GM12878 (cell line): ENCODE data around the gene TESK2. TPM values are rescaled to one million over a fixed set of nuclear protein-coding genes. Genes with fewer than 3 reads are reported as not detected.
A peak's percentile ranks its signal among the peaks of the same experiment; 100 is the strongest.

Experiments
- ATAC-seq: fragments of 200-7000 bp; cut with Tn5 transposase; 3 replicates; pipeline ENCODE4 v1.9.1; 2020; ENCODE audit warnings: mild to moderate bottlenecking, moderate library complexity
- BruUV-seq: library from RNA; stranded (reverse); fragments of 400-500 nt; replicated peaks from 2 replicates; lab custom pipeline; 2021; lab: Mats Ljungman, UMichigan
- CTCF ChIA-PET: fragments of 300-600 bp; sonication (Branson Sonifier 250); formaldehyde crosslinking; extraction: SDS; loops from one replicate; lab custom pipeline; 2021; ENCODE audit warnings: inconsistent platforms; lab: Yijun Ruan, JAX
- POLR2A ChIA-PET: fragments of 350-600 bp; formaldehyde crosslinking; extraction: SDS; loops from one replicate; lab custom pipeline; 2021; ENCODE audit warnings: inconsistent platforms; lab: Charles Lee
- RAD21 ChIA-PET: fragments of 300-600 bp; sonication (Branson Sonifier 250); formaldehyde crosslinking; loops from one replicate; lab custom pipeline; 2023; ENCODE audit warnings: antibody characterized with exemption; ENCODE audit not compliant: unreplicated experiment; lab: Charles Lee
- SMC1A ChIA-PET: fragments of 300-600 bp; sonication (Branson Sonifier 250); formaldehyde crosslinking; loops from one replicate; lab custom pipeline; 2023; ENCODE audit not compliant: unreplicated experiment, uncharacterized antibody; lab: Charles Lee
- DNase-seq: peaks from one replicate; pipeline ENCODE4 v3.0.0-alpha.2; 2011; ENCODE audit warnings: low read depth, low spot score
- FAIRE-seq: peaks from 3 replicates; lab custom pipeline; 2011; peaks lifted over from hg19 to GRCh38; lab: Jason Lieb, UNC
- H2AFZ ChIP-seq: 2 replicates; pipeline ENCODE4 v1.6.0; 2011; ENCODE audit warnings: low read depth, low read length, control low read depth; ENCODE audit not compliant: control insufficient read depth
- H3K27ac ChIP-seq: 2 replicates; pipeline ENCODE4 v1.5.1; 2011; ENCODE audit warnings: control low read depth; ENCODE audit not compliant: control insufficient read depth, insufficient read depth
- H3K27me3 ChIP-seq, 2 experiments: replicated peaks in 1 of 2; 2 replicates each; pipeline versions ENCODE4 v1.6.0 to v1.6.1; 2011; ENCODE audit warnings: low read length in 1 of 2; ENCODE audit not compliant: control insufficient read depth in 2 of 2, insufficient read depth in 2 of 2
- H3K36me3 ChIP-seq, 2 experiments: 2 replicates each; pipeline ENCODE4 v1.5.1; 2011; ENCODE audit warnings: low read length in 1 of 2; ENCODE audit not compliant: control insufficient read depth in 2 of 2, insufficient read depth in 2 of 2
- H3K4me1 ChIP-seq: 2 replicates; pipeline ENCODE4 v1.6.1; 2011; ENCODE audit warnings: mild to moderate bottlenecking, low read length, moderate library complexity, mixed read lengths; ENCODE audit not compliant: control insufficient read depth, insufficient read depth
- H3K4me2 ChIP-seq: 2 replicates; pipeline ENCODE4 v1.6.0; 2011; ENCODE audit warnings: control low read depth; ENCODE audit not compliant: control insufficient read depth, insufficient read depth
- H3K4me3 ChIP-seq: fragments of 200-600 bp; sonication (generic); 2 replicates; pipeline ENCODE4 v1.5.1; 2016
- H3K79me2 ChIP-seq: 2 replicates; pipeline ENCODE4 v1.6.0; 2011; ENCODE audit warnings: low read length; ENCODE audit not compliant: control insufficient read depth, insufficient read depth
- H3K9ac ChIP-seq: 2 replicates; pipeline ENCODE4 v1.8.0; 2011; ENCODE audit warnings: low read length, control low read depth, mixed read lengths; ENCODE audit not compliant: control insufficient read depth, insufficient read depth
- H3K9me3 ChIP-seq: replicated peaks from 3 replicates; pipeline ENCODE4 v1.5.1; 2011; ENCODE audit warnings: mild to moderate bottlenecking, low read length; ENCODE audit not compliant: control insufficient read depth, insufficient read depth
- H4K20me1 ChIP-seq: 2 replicates; pipeline ENCODE4 v1.6.0; 2011; ENCODE audit not compliant: control insufficient read depth, insufficient read depth
- ASH2L ChIP-seq: fragments of 300-600, 200-600 bp; sonication (generic); IDR thresholded peaks from 2 replicates; pipeline ENCODE4 v1.6.1; 2017; ENCODE audit warnings: low read depth, mild to moderate bottlenecking, borderline replicate concordance
- CHD4 ChIP-seq: fragments of 200-600 bp; sonication (generic); IDR thresholded peaks from 2 replicates; pipeline ENCODE4 v1.6.1; 2016; ENCODE audit warnings: mild to moderate bottlenecking
- CREM ChIP-seq: IDR thresholded peaks from 2 replicates; pipeline ENCODE4 v1.6.1; 2014; ENCODE audit warnings: antibody characterized with exemption, low read depth
- EZH2 ChIP-seq: IDR thresholded peaks from 2 replicates; pipeline ENCODE4 v1.6.1; 2012; ENCODE audit warnings: low read depth, mild to moderate bottlenecking, control low read depth, inconsistent platforms, low read length, borderline replicate concordance; ENCODE audit not compliant: control insufficient read depth
- KAT2A ChIP-seq: conservative IDR thresholded peaks from 2 replicates; pipeline ENCODE4 v1.6.1; 2011; ENCODE audit warnings: low read depth, low read length; ENCODE audit not compliant: control insufficient read depth
- MYB ChIP-seq: fragments of 150-350 bp; IDR thresholded peaks from 2 replicates; pipeline ENCODE4 v1.6.1; 2014; ENCODE audit warnings: mild to moderate bottlenecking, low read depth, low read length, borderline replicate concordance
- RUNX3 ChIP-seq: IDR thresholded peaks from 2 replicates; pipeline ENCODE4 v1.6.1; 2012; ENCODE audit warnings: low read length, inconsistent platforms
- SUZ12 ChIP-seq: fragments of 200-600 bp; sonication (generic); IDR thresholded peaks from one replicate; pipeline ENCODE4 v1.6.1; 2018; ENCODE audit warnings: antibody characterized with exemption, mild to moderate bottlenecking; ENCODE audit not compliant: unreplicated experiment
- ZNF622 ChIP-seq: fragments of 450-650 bp; IDR thresholded peaks from 2 replicates; pipeline ENCODE4 v1.6.1; 2017; ENCODE audit warnings: mild to moderate bottlenecking, inconsistent platforms
- WGBS: methylation state at CpG from one replicate; pipeline ENCODE4 v1.1.6; 2016; ENCODE audit warnings: low lambda C conversion rate; ENCODE audit not compliant: insufficient replicate concordance, insufficient coverage; ENCODE audit errors: missing lambda C conversion rate; 5-methylcytosine and 5-hydroxymethylcytosine counted together
- in situ Hi-C: fragments of 300-500 bp; cut with MboI; formaldehyde crosslinking; loops from 9 replicates; pipeline ENCODE4 v1.14.3; 2018; ENCODE audit warnings: mixed read lengths
- intact Hi-C: fragments of 100-400 bp; cut with micrococcal nuclease; formaldehyde crosslinking; loops from one replicate; pipeline ENCODE4 v1.14.2; 2022; ENCODE audit not compliant: unreplicated experiment
- polyA plus RNA-seq, 11 experiments: library from polyadenylated mRNA; depleted of rRNA in 4 of 11; unstranded in 6 of 11; stranded (reverse) in 5 of 11; fragments of >200 nt; fragmentation: Nextera tagmentation in 4 of 11; fragmentation: Illumina TruSeq in 1 of 11; extraction: Ambion mirVana in 4 of 11; extraction: Trizol in 1 of 11; gene quantifications; 1 replicate in 1 of 11; 2 replicates in 10 of 11; pipeline versions ENCODE4 v1.2.1 to v1.2.3, GENCODE V29; 2011 to 2016; ENCODE audit warnings: inconsistent platforms in 2 of 11, missing spikeins in 2 of 11, low read depth in 1 of 11
- total RNA-seq, 4 experiments: library from RNA; depleted of rRNA in 3 of 4; stranded (reverse); fragments of >200 nt in 3 of 4; fragmentation: Illumina TruSeq in 1 of 4; extraction: Trizol in 1 of 4; gene quantifications; 2 replicates each; pipeline versions ENCODE4 v1.2.1 to v1.2.3, GENCODE V29; 2013 to 2021
- TF ChIP-seq, protein P1 (sequence below): fragments of 450-650 bp; IDR thresholded peaks from 2 replicates; pipeline ENCODE4 v1.6.1; 2017; ENCODE audit warnings: borderline replicate concordance

TESK2 gene
- total and polyA plus RNA-seq, 10 of the 15 experiments (the other 5 are each of a cell fraction or from before 2014, with no cell fraction given): 2.2 to 10.0 (median 5.7) TPM

DNA sequence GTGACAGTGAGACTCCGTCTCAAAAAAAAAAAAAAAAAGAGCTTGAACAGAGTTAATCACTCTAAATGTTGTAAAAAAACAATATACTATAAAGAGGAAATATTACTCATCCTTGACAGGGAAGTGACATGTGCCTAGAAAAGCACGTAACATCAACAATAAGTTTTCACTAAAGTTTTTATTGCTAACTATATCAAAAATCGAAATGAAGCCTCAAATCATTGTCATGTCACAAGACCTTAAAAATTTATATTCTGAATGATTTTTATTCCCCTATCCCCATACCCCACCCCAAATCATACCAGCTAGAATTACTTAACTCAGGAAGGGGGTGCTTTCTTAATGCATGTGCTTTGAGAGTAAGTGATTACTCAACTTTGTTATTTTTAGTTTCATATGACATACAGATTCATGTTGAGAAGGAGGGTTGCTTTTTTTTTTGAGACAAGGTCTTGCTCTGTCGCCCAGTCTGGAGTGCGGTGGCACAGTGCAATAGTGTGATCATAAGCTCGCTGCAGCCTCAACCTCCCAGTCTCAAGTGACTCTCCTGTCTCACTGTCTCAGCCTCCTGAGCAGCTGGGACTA is 97.2 kb downstream of the TESK2 start (continued):
- TF ChIP-seq, protein P1, sequence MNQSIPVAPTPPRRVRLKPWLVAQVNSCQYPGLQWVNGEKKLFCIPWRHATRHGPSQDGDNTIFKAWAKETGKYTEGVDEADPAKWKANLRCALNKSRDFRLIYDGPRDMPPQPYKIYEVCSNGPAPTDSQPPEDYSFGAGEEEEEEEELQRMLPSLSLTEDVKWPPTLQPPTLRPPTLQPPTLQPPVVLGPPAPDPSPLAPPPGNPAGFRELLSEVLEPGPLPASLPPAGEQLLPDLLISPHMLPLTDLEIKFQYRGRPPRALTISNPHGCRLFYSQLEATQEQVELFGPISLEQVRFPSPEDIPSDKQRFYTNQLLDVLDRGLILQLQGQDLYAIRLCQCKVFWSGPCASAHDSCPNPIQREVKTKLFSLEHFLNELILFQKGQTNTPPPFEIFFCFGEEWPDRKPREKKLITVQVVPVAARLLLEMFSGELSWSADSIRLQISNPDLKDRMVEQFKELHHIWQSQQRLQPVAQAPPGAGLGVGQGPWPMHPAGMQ: no peak
- no peak for TF ChIP-seq ZNF622
- no peak for TF ChIP-seq MYB
- peak; percentile 18; the same call in 1 of the 2 replicates for TF ChIP-seq CREM
- peak; percentile 16; the same call in 1 of the 2 replicates for TF ChIP-seq RUNX3
- no peak for TF ChIP-seq SUZ12
- TF ChIP-seq KAT2A: no peak
- TF ChIP-seq ASH2L: no peak
- TF ChIP-seq CHD4: 0 out of 2 replicates have a peak, but pooled peaks have one; percentile 5

DNA sequence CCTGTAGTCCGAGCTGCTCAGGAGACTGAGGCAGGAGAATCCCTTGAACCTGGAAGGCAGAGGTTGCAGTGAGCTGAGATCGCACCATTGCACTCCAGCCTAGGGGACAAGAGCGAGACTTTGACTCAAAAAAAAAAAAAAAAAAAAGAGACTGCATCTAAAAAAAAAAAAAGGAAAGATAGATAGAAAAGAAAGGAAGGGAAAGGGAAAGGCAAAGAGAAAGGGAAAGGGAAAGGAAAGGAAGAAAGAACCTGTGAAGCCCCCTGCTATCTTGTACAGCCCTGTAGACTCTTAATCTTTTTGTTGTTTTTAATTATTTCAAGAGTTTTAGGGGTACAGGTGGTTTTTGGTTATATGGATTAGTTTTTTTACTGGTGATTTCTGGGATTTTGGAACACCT is 104.7 kb downstream of the TESK2 start:
- Histone ChIP-seq H3K9ac (no peak overlapping the region), H3K27me3 (no peaks in the 10 kb centered on the region), H2AFZ (no peak overlapping the region), H3K36me3 (no peaks in the 10 kb centered on the region), H3K9me3 (no peaks in the 10 kb centered on the region), H3K4me2 (no peak overlapping the region), H3K4me1 (no peaks in the 10 kb centered on the region), H3K27ac (no peak overlapping the region), H3K79me2 (no peaks in the 10 kb centered on the region), H3K4me3 (no peak overlapping the region), H4K20me1 (no peaks in the 10 kb centered on the region)
- no TSS peak for BruUV-seq
- in situ Hi-C loops: no loop called here
- CTCF ChIA-PET: no interaction called here
- POLR2A ChIA-PET: no interaction called here
- 94% methylated on average over 3 of the region's 3 CpGs for WGBS
- DNase-seq: no peak
- RAD21 ChIA-PET: no interaction called here
- intact Hi-C loops: no loop called here
- no peak for ATAC-seq
- SMC1A ChIA-PET: no interaction called here
- FAIRE-seq: no peak
- TF ChIP-seq EZH2: no peak
